PC-3 (cell line): Measurements from ENCODE around the gene TNKS2. TPM values are rescaled to one million over a fixed set of nuclear protein-coding genes. Genes with fewer than 3 reads are reported as not detected.
A peak's percentile ranks its signal among the peaks of the same experiment; 100 is the strongest.

Experiments
- ATAC-seq: fragments of 200-7000 bp; cut with Tn5 transposase; 2 replicates; pipeline ENCODE4 v1.9.1; 2020; ENCODE audit warnings: mild to moderate bottlenecking, moderate library complexity
- BruUV-seq: library from RNA; stranded (reverse); fragments of 400-500 nt; replicated peaks from 2 replicates; lab custom pipeline; 2021; lab: Mats Ljungman, UMichigan
- CTCF ChIA-PET: fragments of 300-600 bp; sonication (Branson Sonifier 250); formaldehyde crosslinking; loops from one replicate; lab custom pipeline; 2022; ENCODE audit warnings: antibody characterized with exemption; lab: Charles Lee
- POLR2A ChIA-PET: fragments of 300-600 bp; sonication (Branson Sonifier 250); formaldehyde crosslinking; loops from one replicate; lab custom pipeline; 2022; ENCODE audit warnings: antibody characterized with exemption; ENCODE audit not compliant: unreplicated experiment; lab: Charles Lee
- DNase-seq: peaks from one replicate; pipeline ENCODE4 v3.0.0-alpha.2; 2015
- H2AFZ ChIP-seq: fragments of 300-600 bp; sonication (generic); 2 replicates; pipeline ENCODE4 v1.6.0; 2016; ENCODE audit warnings: antibody characterized with exemption, low read length
- H3F3A ChIP-seq: fragments of 300-600 bp; sonication (generic); one replicate; pipeline ENCODE4 v1.6.0; 2017; ENCODE audit warnings: antibody characterized with exemption, low read length, control low read depth, mild to moderate bottlenecking; ENCODE audit not compliant: unreplicated experiment
- H3K27ac ChIP-seq: fragments of 300-600 bp; sonication (generic); 2 replicates; pipeline ENCODE4 v1.5.1; 2016; ENCODE audit warnings: mild to moderate bottlenecking, low read length
- H3K27me3 ChIP-seq: fragments of 300-600 bp; sonication (generic); 2 replicates; pipeline ENCODE4 v1.6.1; 2016; ENCODE audit warnings: low read length, mixed read lengths
- H3K36me3 ChIP-seq: fragments of 300-600 bp; sonication (generic); 2 replicates; pipeline ENCODE4 v1.6.1; 2016; ENCODE audit warnings: low read depth, mixed run types, low read length, mixed read lengths
- H3K4me1 ChIP-seq: fragments of 300-600 bp; sonication (generic); 2 replicates; pipeline ENCODE4 v1.5.1; 2016; ENCODE audit warnings: low read length; ENCODE audit not compliant: insufficient read depth
- H3K4me2 ChIP-seq: fragments of 300-600 bp; sonication (generic); 2 replicates; pipeline ENCODE4 v1.6.0; 2016; ENCODE audit warnings: low read length
- H3K4me3 ChIP-seq: fragments of 300-600 bp; sonication (generic); 2 replicates; pipeline ENCODE4 v1.5.1; 2016; ENCODE audit warnings: mild to moderate bottlenecking, low read length, mixed read lengths
- H3K79me2 ChIP-seq: fragments of 300-600 bp; sonication (generic); 2 replicates; pipeline ENCODE4 v1.6.1; 2017; ENCODE audit warnings: low read length, mixed read lengths
- H3K9ac ChIP-seq: fragments of 300-600 bp; sonication (generic); 2 replicates; pipeline ENCODE4 v1.6.0; 2016; ENCODE audit warnings: mild to moderate bottlenecking, low read length
- H3K9me2 ChIP-seq: fragments of 300-600 bp; sonication (generic); replicated peaks from 2 replicates; pipeline ENCODE4 v1.6.1; 2016; ENCODE audit warnings: mixed run types, low read length, mixed read lengths
- H3K9me3 ChIP-seq: fragments of 300-600 bp; sonication (generic); 2 replicates; pipeline ENCODE4 v1.6.1; 2016; ENCODE audit warnings: low read length, mixed read lengths
- H4K20me1 ChIP-seq: fragments of 300-600 bp; sonication (generic); 2 replicates; pipeline ENCODE4 v1.6.1; 2016; ENCODE audit warnings: low read length, mixed read lengths
- CTCF ChIP-seq: fragments of 300-600 bp; sonication (generic); conservative IDR thresholded peaks from 2 replicates; pipeline ENCODE4 v1.5.1; 2017; ENCODE audit warnings: antibody characterized with exemption, low read depth, mild to moderate bottlenecking, low read length
- EZH2 ChIP-seq: fragments of 300-600 bp; sonication (generic); IDR thresholded peaks from one replicate; pipeline ENCODE4 v1.6.1; 2017; ENCODE audit warnings: antibody characterized with exemption, mild to moderate bottlenecking, low read length; ENCODE audit not compliant: unreplicated experiment
- EZH2phosphoT487 ChIP-seq: fragments of 300-600 bp; sonication (generic); IDR thresholded peaks from 2 replicates; pipeline ENCODE4 v1.6.1; 2018; ENCODE audit warnings: mild to moderate bottlenecking, antibody characterized with exemption, low read length, borderline replicate concordance
- intact Hi-C: fragments of 100-400 bp; cut with micrococcal nuclease; formaldehyde crosslinking; loops from 2 replicates; pipeline ENCODE4 v1.9.0; 2023
- total RNA-seq: library from RNA; depleted of rRNA; stranded (reverse); fragments of >200 nt; gene quantifications from 2 replicates; pipeline ENCODE4 v1.2.3, GENCODE V29; 2014

The TNKS2 gene
- total RNA-seq, 1 experiment from 2014 or later, result 14.5 TPM

- DNase-seq (peak; percentile 75), ATAC-seq (peak; percentile 77)
- Histone ChIP-seq H3F3A (no peaks in the 10 kb centered on the region), H3K9me2 (no peaks in the 10 kb centered on the region), H3K9me3 (no peaks in the 10 kb centered on the region), H3K4me2 (no peak overlapping the region), H3K4me3 (no peak overlapping the region), H3K27me3 (no peaks in the 10 kb centered on the region), H3K27ac (no peak overlapping the region), H3K79me2 (no peaks in the 10 kb centered on the region), H3K9ac (no peak overlapping the region), H4K20me1 (no peaks in the 10 kb centered on the region), H3K36me3 (no peaks in the 10 kb centered on the region), H2AFZ (no peak overlapping the region), H3K4me1 (no peaks in the 10 kb centered on the region; the same call in 1 of the 2 replicates)
- CTCF ChIA-PET, result interaction anchor here (0.6 to 0.9 kb wide), 6 partner anchors 13 to 155 kb away, joined by 3 to 12 read pairs (median 4); no protein-coding TSS in a partner anchor
- POLR2A ChIA-PET, result no interaction called here
- BruUV-seq, result no TSS peak
- TF ChIP-seq EZH2phosphoT487 (no peak), CTCF (peak; percentile 71)
- intact Hi-C loops, result loop anchor here (1.0 to 10.0 kb wide), 3 partner anchors 39 to 154 kb away; partner anchors contain the start of gene TNKS2
Measured at GRCh38 chr10:91758303-91759146, 39.7 kb upstream of the TNKS2 start.

GRCh38 chr10:91759581-91759986, 38.6 kb upstream of the TNKS2 start:
- Histone ChIP-seq H3K9ac (no peak overlapping the region), H3K27ac (no peak overlapping the region), H3K27me3 (no peaks in the 10 kb centered on the region), H3K4me3 (no peak overlapping the region), H3K9me3 (no peaks in the 10 kb centered on the region), H3K4me1 (no peaks in the 10 kb centered on the region; the same call in 1 of the 2 replicates), H3K36me3 (no peaks in the 10 kb centered on the region), H3K79me2 (no peaks in the 10 kb centered on the region), H4K20me1 (no peaks in the 10 kb centered on the region), H3F3A (no peaks in the 10 kb centered on the region), H3K4me2 (no peak overlapping the region), H3K9me2 (no peaks in the 10 kb centered on the region), H2AFZ (no peak overlapping the region)
- no TSS peak for BruUV-seq
- intact Hi-C loops, result loop anchor here (5.0 to 10.0 kb wide), 2 partner anchors 38 to 75 kb away; partner anchors contain the start of gene TNKS2
- DNase-seq (peak; percentile 37), ATAC-seq (peak; percentile 40)
- TF ChIP-seq EZH2phosphoT487 (no peak), CTCF (no peak), EZH2 (no peak)
- ChIA-PET POLR2A (no interaction called here), CTCF (no interaction called here)

GRCh38 chr10:91761721-91762120, 36.5 kb upstream of the TNKS2 start:
- ChIA-PET POLR2A (interaction anchor here (0.6 kb wide), 1 partner anchor 19 kb away, joined by 5 read pairs; no protein-coding TSS in a partner anchor), CTCF (no interaction called here)
- H3K36me3 ChIP-seq, result no peaks in the 10 kb centered on the region
- H4K20me1 ChIP-seq, result no peaks in the 10 kb centered on the region
- DNase-seq (no peak), ATAC-seq (no peak)
- no peak overlapping the region for H3K4me2 ChIP-seq
- no peak overlapping the region for H2AFZ ChIP-seq
- no peak overlapping the region for H3K4me3 ChIP-seq
- BruUV-seq, result no TSS peak
- H3K27me3 ChIP-seq, result no peaks in the 10 kb centered on the region
- H3K79me2 ChIP-seq, result no peaks in the 10 kb centered on the region
- intact Hi-C loops, result no loop called here
- no peak overlapping the region for H3K9ac ChIP-seq
- no peaks in the 10 kb centered on the region; the same call in 1 of the 2 replicates for H3K4me1 ChIP-seq
- no peak overlapping the region for H3K27ac ChIP-seq
- TF ChIP-seq EZH2phosphoT487, result no peak
- TF ChIP-seq EZH2, result no peak
- TF ChIP-seq CTCF, result no peak
- H3K9me2 ChIP-seq, result no peaks in the 10 kb centered on the region
- no peaks in the 10 kb centered on the region for H3K9me3 ChIP-seq
- no peaks in the 10 kb centered on the region for H3F3A ChIP-seq
